HG02678 (cell line): Measurements from ENCODE around the gene TEX101.
"Not testable (repeated sequence)": the region's sequence is repeated elsewhere in the genome, so short reads cannot be mapped to it uniquely, and the experiment has no call there.

Experiments used
- ATAC-seq: cut with Tn5 transposase; IDR thresholded peaks from one replicate; pipeline ENCODE4 v1.9.1; 2021; ENCODE audit warnings: mild to moderate bottlenecking, moderate library complexity; ENCODE audit not compliant: unreplicated experiment

Gene TEX101

DNA sequence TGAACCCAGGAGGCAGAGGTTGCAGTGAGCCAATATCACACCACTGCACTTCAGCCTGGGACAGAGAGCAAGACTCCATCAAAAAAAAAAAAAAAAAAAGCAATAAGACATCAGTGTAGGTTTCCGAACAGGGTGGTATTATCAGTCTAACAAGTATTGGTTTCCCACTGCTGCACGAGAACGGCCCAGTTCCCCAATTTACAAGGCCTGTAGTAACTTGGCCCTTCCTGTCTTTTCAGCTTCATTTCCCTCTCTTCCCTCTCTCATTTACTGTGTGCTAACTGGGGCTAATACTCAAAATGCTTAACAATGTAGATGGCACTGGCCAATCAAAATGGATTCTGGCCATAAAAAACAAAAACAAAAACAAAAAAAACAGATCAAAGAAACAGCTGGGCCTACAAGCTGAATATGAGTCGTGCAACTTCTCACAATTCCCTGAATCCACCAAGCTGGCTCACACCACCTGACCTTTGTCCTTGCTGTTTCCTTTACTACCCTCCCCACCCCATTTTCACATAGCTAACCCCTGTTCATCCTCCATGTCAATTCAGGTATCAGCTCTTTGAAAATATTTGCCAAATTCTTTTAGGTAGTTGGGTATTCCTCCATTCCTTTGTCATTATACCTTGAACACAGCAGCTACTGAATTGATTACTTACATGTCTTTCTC, 2.4 kb downstream of the TEX101 start:
- no peak for ATAC-seq

DNA sequence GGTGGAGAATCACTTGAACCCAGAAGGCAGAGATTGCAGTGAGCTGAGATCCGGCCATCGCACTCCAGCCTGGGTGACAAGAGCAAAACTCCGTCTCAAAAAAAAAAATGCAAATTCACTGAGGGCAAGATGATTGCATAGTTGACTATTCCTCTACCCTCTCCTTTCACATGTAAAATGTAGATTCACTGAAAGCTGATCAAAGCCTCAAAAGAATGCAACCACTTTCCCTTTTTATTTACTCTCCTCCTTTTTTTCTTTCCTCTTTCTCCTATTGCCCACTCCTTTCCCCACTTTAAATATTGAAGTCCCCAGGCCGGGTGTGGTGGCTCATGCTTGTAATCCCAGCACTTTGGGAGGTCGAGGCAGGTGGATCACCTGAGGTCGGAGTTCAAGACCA, 6.3 kb downstream of the TEX101 start:
- no peak for ATAC-seq

GRCh38 chr19:43422000-43422688, 7.5 kb downstream of the TEX101 start:
- ATAC-seq, result no peak

GRCh38 chr19:43422689-43423066, 8.0 kb downstream of the TEX101 start:
- no peak for ATAC-seq

GRCh38 chr19:43423779-43424178, 9.1 kb downstream of the TEX101 start:
- ATAC-seq, result no peak

- ATAC-seq, result no peak
Measured at GRCh38 chr19:43425567-43426392, 11.1 kb downstream of the TEX101 start.

GRCh38 chr19:43429395-43429794, 14.7 kb downstream of the TEX101 start:
- no peak for ATAC-seq

DNA sequence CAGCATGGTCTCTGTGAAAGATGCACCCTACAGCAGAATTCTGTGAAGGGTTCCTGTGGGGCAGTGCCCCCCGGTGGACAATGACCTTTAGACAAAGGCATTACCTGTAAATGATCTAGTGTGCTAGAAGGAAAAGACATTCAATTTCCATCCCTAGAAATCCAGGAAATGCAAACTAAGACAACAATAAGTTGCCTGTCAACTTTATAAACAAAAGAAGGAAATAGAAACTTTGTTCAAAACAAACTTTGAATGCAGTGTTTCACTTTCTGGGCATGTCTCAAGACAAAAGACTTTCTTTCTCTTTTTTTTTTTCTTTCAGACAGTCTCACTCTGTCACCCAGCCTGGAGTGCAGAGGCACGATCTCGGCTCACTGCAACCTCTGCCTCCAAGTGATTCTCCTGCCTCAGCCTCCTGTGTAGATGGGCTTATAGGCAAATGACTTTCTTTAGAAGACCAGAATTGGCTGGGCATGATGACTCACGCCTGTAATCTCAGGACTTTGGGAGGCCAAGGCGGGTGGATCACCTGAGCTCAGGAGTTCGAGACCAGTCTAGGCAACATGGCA, 15.5 kb downstream of the TEX101 start:
- ATAC-seq, result no peak

- ATAC-seq, result no peak
Measured at GRCh38 chr19:43430976-43431375, 16.3 kb downstream of the TEX101 start.

DNA sequence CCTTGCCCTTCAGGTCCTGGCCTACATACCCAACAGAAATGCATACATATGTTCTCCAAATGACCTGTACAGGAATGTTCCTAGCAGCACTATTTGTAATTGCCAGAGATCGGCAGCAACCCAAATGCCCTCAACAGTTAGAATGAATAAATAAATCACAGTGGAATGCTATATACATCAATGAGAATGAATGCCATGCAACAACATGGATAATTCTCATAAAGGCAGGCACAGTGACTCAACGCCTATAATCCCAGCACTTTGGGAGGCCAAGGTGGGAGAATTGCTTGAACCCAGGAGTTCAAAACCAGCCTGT, 18.6 kb downstream of the TEX101 start:
- no peak for ATAC-seq

DNA sequence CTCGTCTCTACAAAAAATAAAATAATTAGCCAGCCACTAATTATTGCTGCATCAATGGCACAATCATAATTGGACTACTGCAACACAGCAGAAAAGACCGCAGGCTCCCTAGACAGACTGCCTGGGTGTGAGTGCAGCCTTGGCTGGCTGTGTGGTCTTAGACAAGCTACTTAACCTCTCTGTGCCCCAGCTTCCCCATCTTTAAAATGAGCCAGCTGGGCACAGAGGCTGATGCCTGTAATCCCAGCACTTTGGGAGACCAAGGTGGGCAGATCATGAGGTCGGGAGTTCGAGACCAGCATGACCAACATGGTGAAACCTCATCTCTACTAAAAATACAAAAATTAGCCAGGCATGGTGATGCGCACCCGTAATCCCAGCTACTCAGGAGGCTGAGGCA, 19.0 kb downstream of the TEX101 start:
- no peak for ATAC-seq

DNA sequence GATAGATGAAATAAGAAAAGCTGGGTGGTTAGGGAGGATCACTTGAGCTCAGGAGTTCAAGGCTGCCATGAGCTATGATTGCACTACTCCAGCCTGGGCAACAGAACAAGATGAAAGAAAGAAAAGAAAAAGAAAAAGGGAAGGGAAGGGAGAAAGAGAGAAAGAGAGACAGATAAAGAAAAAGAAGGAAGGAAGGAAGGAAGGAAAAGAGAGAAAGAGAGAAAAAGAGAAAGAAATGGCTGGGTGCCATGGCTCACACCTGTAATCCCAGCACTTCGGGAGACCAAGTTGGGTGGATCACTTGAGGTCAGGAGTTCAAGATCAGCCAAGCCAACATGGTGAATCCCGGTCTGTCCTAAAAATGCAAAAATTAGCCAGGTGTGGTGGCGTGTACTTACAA, 21.1 kb downstream of the TEX101 start:
- no peak for ATAC-seq

DNA sequence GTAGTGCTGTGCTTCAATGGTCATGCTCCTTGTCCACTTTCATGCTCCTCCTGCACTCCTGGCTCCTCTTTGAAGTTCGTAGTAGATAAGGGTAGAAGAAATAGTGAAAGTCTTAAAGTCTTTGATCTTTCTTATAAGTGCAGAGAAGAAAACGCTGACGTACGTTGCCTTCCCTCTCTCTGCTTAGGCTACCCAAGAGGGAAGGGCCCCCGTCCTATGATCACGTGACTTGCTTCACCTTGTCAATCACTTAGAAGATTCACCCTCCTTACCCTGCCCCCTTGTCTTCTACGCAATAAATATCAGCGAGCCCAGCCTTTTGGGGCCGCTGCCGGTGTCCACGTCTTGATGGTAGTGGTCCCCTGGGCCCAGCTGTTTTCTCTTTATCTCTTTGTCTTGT, 22.6 kb downstream of the TEX101 start:
- ATAC-seq, result not testable (repeated sequence)

- no peak for ATAC-seq
Measured at GRCh38 chr19:43437712-43438111, 23.0 kb downstream of the TEX101 start.

- ATAC-seq, result no peak
Measured at GRCh38 chr19:43438291-43439031, 23.8 kb downstream of the TEX101 start.

DNA sequence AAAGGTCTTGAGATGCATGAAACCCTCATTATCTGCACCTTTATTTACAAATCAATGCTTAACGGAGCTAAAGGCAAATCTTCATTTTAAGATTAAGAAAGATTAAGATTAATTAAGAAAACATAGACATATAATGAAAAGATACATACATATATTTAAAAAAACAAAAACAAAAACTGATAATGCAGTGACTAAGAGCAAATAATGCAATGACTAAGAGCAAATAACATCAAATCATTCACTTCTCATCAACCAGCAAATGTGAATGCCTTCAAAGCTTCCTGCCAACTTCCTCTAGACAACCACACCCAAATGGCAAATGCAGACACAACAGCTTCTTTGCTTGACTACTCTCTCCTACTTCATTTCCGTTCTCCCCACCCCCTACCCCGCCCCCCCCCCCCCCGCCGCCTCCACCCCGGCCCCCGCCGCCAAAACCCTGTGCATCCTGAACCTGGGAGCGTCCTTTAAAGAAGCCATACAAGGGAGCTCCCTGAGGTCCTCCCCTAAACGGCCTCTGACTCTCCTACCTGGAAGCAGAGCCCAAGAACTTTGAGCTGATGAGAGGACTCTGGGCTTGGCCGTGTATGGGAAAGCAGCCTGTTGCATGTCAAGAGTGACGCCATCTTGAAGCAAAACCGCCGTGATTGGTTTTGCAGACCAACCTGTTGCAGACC, 24.5 kb downstream of the TEX101 start:
- ATAC-seq, result no peak

DNA sequence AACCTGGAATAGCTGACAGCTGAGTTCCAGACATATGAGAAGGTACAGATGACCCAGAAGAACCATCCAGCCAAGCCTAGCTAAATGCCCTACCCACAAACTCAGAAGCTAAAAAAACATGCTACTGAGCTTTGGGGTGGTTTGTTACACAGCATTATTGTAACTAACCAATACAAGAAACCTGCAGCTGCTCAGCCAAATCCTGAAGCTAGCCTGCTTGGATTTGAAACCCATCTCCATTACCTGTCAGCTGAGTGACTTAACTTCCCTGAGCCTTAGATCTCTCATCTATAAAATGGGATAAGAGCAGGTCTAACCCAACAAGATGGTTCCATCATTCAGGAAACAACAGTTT, 25.0 kb downstream of the TEX101 start:
- no peak for ATAC-seq

DNA sequence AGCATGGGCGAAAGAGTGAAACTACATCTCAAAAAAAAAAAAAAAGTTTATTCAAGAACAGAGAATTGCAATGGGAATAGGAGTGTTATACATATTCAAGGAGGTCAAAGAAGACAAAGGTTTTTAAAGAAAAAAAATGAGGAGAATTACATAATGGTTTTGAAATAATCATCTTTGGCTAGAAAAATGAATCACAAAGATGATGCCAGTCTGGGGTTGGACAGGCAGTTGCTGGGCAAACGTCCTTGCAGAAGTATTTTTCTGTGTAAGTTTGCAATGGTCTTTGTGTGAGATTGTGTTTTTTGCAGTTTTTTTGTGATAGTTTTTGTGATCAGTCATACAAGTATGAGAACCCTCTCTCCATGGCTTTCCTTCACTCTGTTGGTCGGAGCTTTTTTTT, 27.0 kb downstream of the TEX101 start:
- no peak for ATAC-seq

GRCh38 chr19:43444091-43444490, 29.4 kb downstream of the TEX101 start:
- ATAC-seq, result not testable (repeated sequence)

- no peak for ATAC-seq
Measured at GRCh38 chr19:43444531-43445287, 30.0 kb downstream of the TEX101 start.
